H7 (cell line): ENCODE measurements around the gene NUP133. TPM values are rescaled to one million over a fixed set of nuclear protein-coding genes. Genes with fewer than 3 reads are reported as not detected.
"Not testable (repeated sequence)": the region's sequence is repeated elsewhere in the genome, so short reads cannot be mapped to it uniquely, and the experiment has no call there.

Source experiments
- DNase-seq: peaks from one replicate; pipeline ENCODE4 v3.0.0; 2012
- H3K27me3 ChIP-seq: 2 replicates; pipeline ENCODE4 v1.6.0; 2011; ENCODE audit warnings: mild to moderate bottlenecking, low read length; ENCODE audit not compliant: control insufficient read depth, insufficient read depth
- H3K36me3 ChIP-seq: replicated peaks from 2 replicates; pipeline ENCODE4 v1.5.1; 2011; ENCODE audit warnings: low read length; ENCODE audit not compliant: control insufficient read depth, insufficient read depth
- H3K4me3 ChIP-seq: 2 replicates; pipeline ENCODE4 v1.5.1; 2011; ENCODE audit warnings: low read depth, mild to moderate bottlenecking, control low read depth, low read length, moderate library complexity; ENCODE audit not compliant: insufficient read depth
- total RNA-seq: library from RNA; depleted of rRNA; stranded (reverse); fragments of >200 nt; shearing (Covaris generic); gene quantifications from 2 replicates; pipeline ENCODE4 v1.2.3, GENCODE V29; 2014

Gene NUP133
- total RNA-seq, 1 experiment from 2014 or later = 72.5 TPM

DNA sequence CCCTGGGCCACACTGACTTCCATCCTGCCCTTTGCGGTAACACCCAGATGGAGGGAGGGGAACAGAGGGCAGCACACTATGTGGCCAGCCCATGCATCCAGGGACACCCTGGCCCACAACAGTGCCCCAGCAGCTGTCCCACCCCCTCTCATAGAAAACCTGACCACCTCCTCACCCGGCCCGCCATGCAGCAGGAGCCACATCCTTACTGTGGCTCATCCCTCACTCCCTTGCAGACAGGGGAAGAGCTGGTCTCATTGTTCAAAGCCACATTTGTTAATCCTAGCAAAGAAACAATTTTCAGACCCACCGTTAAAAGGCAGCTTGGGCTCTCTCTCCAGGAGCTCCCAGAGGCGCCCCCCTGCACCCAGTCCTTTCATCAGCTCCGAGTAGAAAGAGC, 23.2 kb upstream of the NUP133 start:
- H3K27me3 ChIP-seq = no peaks in the 10 kb centered on the region
- no peak for DNase-seq
- H3K4me3 ChIP-seq = no peak overlapping the region
- H3K36me3 ChIP-seq = peaks cover 7% of the 10 kb centered on the region

DNA sequence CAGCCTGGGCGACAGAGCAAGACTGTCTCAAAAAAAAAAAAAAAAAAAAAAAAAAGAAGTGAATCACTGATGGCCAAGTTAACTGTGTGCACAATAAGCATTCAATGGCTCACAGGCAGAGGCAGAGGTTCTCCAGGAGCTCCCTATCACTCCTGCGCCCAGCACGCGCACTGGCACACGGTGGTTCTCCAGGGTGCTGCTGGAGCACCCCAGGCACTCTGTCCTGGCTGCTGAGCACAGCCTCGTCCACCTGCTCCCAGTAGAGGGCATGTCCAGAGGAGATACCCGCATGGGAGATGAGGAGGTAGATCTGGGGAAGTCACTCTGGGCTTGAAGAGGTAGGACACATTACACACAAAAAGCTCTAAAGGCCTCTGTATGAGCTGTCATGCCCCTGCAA, 21.5 kb upstream of the NUP133 start:
- peaks cover 7% of the 10 kb centered on the region for H3K36me3 ChIP-seq
- H3K4me3 ChIP-seq = no peak overlapping the region
- DNase-seq = no peak
- H3K27me3 ChIP-seq = no peaks in the 10 kb centered on the region

DNA sequence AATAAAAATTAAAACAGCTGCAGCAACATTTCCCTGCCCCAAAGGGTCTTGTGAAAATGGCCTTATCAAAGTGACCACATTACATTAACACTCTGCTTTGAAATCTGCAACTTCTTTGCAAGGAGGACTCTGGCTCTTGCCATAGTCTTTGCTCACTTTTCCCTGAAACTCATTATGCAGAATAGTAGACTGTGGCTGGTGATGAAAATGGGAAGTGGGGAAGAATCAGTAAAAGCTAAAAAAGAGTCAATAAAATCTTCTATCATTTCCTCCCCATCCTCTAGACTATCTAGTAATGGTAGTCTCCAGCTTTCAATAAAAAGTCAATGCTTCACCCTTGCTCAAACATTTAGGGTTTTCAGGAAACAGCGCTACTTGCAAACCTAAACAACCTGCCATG, 18.6 kb upstream of the NUP133 start:
- no peak for DNase-seq
- Histone ChIP-seq H3K27me3 (no peaks in the 10 kb centered on the region), H3K36me3 (peaks cover 7% of the 10 kb centered on the region)

DNA sequence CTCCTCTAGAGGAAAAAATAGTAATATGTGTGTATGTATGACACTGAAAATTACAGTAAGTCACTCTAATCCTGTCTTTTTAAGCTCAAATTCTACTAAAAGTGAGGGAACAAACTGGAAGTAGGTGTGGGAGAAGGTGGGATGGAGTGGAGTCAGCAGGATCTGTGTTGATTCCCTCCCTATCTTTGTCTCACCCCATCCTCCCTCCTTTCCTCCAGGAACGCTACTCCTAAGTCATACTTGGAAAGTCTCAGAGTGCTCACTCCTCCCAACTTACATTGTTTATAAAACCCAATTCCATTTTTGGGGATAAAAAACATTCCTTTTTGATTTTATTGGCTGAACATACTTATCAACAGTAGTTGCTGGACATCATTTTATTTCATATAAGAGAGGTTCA, 14.9 kb upstream of the NUP133 start:
- no peaks in the 10 kb centered on the region for H3K27me3 ChIP-seq
- DNase-seq = no peak
- no peak overlapping the region for H3K4me3 ChIP-seq
- peaks cover 4% of the 10 kb centered on the region; the same call in 1 of the 2 replicates for H3K36me3 ChIP-seq

More for the DNA sequence above, 18.6 kb upstream of the NUP133 start:
- H3K4me3 ChIP-seq = no peak overlapping the region

DNA sequence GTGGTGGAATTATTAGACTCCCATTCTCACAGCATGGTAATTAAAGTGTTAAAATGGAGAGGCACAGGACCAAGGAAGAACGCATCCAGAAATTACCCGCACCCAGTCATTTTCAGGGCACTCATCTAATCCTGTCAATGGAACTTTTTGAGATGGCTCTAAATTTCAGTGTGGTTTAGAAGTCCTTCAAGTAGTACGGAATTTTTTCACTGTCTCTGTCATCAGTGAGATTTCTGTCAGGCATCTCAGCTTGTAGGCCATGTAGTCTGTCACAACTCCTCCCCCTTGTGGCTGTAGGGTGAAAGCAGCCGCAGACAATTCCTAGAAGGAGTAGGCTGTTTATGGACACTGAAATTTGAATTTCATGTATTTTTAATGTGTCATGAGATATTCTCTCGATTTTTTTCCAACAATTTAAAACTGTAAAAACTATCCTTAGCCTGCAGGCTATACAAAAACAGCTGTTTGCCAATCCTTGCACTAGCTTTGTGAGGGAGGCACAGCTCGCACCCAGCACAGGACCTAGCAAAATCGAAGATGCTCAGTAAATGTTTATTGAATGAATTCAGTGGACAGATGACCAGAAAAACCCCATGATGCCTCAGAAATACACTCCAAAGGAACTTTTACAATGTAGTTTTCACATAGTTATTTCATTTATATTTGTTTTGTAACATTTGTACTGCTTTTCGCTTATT, 6.6 kb upstream of the NUP133 start:
- H3K36me3 ChIP-seq = peaks cover 2% of the 10 kb centered on the region; the same call in 1 of the 2 replicates
- no peak overlapping the region for H3K4me3 ChIP-seq
- H3K27me3 ChIP-seq = no peaks in the 10 kb centered on the region
- peak; percentile 66 for DNase-seq

DNA sequence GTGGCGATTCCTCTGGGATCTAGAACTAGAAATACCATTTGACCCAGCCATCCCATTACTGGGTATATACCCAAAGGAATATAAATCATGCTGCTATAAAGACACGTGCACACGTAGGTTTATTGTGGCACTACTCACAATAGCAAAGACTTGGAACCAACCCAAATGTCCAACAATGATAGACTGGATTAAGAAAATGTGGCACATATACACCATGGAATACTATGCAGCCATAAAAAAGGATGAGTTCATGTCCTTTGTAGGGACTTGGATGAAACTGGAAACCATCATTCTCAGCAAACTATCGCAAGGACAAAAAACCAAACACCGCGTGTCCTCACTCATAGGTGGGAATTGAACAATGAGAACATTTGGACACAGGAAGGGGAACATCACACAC, 3.5 kb upstream of the NUP133 start:
- not testable (repeated sequence) for H3K36me3 ChIP-seq, H3K4me3 ChIP-seq, H3K27me3 ChIP-seq, DNase-seq

DNA sequence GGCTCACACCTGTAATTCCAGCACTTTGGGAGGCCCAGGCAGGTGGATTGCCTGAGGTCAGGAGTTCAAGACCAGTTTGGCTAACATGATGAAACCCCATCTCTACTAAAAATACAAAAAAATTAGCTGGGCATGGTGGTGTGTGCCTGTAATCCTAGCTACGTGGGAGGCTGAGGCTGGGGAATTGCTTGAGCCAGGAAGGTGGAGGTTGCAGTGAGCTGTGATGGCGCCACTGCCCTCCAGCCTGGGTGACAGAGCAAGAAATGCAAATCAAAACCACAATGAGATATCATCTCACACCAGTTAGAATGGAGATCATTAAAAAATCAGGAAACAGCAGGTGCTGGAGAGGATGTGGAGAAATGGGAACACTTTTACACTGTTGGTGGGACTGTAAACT, 3.1 kb upstream of the NUP133 start:
- not testable (repeated sequence) for H3K36me3 ChIP-seq, H3K27me3 ChIP-seq, DNase-seq, H3K4me3 ChIP-seq

DNA sequence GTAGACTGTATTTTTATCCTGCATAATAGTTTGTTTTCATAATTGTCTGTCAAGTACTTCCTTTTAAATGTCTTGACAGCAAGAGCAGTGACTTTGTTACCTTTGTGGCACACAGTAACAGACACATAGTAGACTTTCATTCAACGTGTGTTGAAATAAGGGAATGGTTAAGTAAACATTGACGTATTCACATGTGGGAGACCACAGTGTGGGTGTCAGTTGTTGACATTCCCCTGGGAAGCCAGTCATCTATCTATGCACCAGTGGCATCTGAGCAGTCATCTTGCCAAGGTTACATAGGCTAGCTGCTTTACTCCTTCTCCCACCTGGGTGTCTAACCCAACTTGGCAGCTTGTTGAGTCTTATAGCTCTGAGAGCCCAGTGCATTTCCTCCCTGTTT, 1.4 kb upstream of the NUP133 start:
- H3K4me3 ChIP-seq = no peak overlapping the region
- DNase-seq = no peak

DNA sequence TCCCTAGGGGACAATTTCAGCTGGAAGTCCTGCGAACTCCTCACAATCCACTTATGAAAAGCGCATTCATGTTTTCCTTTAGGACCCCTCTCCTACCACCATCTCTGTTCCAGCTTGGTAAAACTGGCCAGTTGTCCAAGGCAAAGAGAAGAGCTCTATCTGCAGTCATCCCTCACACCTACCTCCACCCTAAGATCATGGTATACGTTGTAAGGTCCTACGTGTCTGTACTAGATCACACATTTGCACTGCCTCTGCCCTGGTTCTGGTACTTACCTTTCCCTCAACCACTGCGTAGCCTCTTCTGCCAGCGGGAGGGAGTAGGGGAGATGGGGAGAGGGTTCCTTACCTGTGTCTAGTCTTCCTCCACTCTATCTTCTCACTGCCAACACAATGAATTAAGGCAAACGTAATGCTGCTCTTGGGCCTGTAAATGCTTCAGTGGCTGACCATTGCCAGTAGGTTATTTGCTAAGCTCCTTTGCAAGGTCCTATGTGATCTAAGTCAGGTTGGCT, 739 bp upstream of the NUP133 start:
- Histone ChIP-seq H3K27me3 (no peaks in the 10 kb centered on the region), H3K4me3 (peak overlapping the region; percentile 94), H3K36me3 (no peaks in the 10 kb centered on the region)
- DNase-seq = no peak

More for the DNA sequence above, 1.4 kb upstream of the NUP133 start:
- no peaks in the 10 kb centered on the region for H3K36me3 ChIP-seq
- H3K27me3 ChIP-seq = no peaks in the 10 kb centered on the region

DNA sequence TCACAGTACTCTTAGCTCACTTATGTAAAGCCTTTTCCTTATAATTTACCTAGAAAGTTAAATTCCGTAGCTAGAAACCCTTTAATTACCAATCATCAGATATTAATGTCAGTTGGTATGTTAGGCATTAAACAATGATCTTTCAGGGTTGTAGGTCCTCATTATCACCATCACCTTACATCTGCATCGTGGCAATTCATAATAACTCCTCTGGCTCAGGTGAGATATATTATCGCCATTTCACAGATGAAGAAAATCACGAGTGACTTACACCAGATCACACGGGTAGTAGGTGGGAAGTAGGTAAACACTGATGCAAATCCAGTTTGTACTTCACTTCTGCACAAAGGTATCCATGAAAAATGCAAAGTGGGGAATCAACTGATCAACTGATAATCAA, 639 bp downstream of the NUP133 start:
- DNase-seq = no peak
- H3K27me3 ChIP-seq = no peaks in the 10 kb centered on the region
- no peaks in the 10 kb centered on the region for H3K36me3 ChIP-seq
- H3K4me3 ChIP-seq = peak overlapping the region; percentile 94

DNA sequence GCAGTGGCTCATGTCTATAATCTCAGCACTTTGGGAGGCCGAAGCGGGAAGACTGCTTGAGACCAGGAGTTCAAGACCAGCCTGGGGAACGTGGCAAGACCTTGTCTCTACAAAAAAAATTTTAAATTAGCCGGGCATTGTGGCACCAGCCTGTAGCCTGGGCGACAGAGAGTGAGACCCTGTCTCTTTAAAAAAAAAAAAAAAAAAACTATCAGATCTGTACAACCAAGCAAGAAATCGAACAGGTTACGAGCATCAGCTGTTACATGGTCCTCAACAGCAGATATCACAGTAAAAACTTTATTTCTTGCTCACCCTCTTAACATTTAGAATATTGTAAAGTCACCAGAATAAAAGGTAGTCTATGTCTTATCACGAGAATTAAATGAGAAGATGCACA, 1.5 kb downstream of the NUP133 start:
- Histone ChIP-seq H3K4me3 (no peak overlapping the region), H3K36me3 (no peaks in the 10 kb centered on the region; the same call in 1 of the 2 replicates), H3K27me3 (no peaks in the 10 kb centered on the region)
- DNase-seq = no peak

DNA sequence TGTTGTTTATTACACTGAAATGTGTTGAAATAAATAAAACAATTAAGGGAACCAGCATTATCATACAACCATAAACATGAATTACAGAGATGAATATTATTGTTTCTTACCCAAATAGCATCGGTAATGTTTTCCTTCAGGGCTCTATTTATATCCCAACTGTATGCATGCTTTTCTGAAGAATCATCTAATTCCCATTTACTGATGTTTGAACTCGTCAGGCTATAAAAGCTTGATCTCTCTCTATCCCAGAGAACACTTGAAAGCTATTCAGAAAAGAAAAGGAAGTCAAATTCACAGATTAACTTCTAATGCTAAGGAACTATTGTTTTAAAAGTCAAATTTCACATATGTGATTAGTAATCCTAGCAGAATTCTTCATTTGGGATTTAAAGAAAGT, 12.4 kb downstream of the NUP133 start:
- DNase-seq = no peak
- Histone ChIP-seq H3K36me3 (peaks cover 30% of the 10 kb centered on the region), H3K27me3 (no peaks in the 10 kb centered on the region), H3K4me3 (no peak overlapping the region)

DNA sequence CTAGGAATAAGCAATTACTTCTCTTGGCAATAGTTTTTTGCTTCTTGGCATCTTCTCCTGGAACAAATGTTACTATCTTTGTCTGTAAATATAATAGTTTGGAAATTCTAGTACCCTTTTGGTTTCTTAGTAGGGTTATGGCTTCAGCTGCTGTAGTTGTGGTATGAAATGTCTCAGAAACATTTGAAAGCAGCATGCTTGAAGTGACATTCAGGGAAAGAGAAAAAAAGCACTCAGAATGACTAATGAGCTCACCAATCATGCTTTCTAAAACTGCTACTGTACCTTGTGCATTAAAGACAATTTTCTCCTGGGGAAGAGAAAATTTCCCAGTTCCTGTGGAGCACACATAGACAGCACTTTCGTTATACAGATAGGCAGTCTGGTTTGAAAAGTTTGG, 21.0 kb downstream of the NUP133 start:
- Histone ChIP-seq H3K27me3 (no peaks in the 10 kb centered on the region), H3K4me3 (no peak overlapping the region), H3K36me3 (peaks cover 18% of the 10 kb centered on the region)
- no peak for DNase-seq

DNA sequence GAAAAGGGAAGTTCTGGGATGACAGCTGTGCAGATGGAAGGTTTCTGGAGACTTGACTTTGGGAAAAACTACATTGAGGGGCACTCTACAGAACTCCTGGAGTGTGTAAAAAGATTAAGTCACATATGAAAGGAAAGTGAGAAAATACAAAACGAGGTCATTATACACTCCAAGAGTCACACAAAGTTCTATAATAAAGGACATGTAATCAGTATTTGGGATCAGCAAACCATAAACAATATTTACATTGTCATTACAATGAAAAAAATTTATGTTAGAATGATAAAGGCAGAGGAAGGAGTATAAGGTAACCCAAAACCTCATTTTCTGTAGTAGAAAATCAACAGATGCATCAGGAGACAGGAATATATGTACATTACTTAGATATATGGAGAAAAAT, 22.8 kb downstream of the NUP133 start:
- H3K4me3 ChIP-seq = no peak overlapping the region

DNA sequence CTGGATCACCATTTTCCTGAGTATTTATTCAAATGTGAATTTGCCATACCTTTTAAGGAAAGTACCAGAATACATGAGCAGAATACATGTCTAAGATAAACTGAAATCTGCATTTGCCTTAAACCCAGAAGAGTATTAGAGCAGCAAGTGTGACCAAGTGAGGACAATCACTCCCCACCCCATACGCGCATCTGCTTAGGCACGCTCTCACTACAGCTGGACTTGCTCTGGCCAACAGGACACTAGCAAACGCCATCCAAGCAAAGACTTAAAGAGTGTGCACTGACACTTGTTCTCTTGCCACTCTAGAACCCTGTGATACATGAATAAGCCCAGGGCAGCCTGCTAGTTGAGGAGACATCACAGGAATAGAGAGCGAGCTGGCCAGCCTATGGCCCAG, 25.6 kb downstream of the NUP133 start:
- H3K27me3 ChIP-seq = no peaks in the 10 kb centered on the region
- H3K36me3 ChIP-seq = peaks cover 16% of the 10 kb centered on the region
- DNase-seq = no peak
- H3K4me3 ChIP-seq = no peak overlapping the region

More for the DNA sequence above, 22.8 kb downstream of the NUP133 start:
- no peak for DNase-seq
- Histone ChIP-seq H3K36me3 (peaks cover 21% of the 10 kb centered on the region), H3K27me3 (no peaks in the 10 kb centered on the region)
